ENCODE measurements around the gene ZNF502. TPM values are rescaled to one million over a fixed set of nuclear protein-coding genes. Genes with fewer than 3 reads are reported as not detected.

The ZNF502 gene
- total RNA-seq, 1 experiment from 2014 or later: 0.99 TPM

GRCh38 chr3:44685128-44685800, 27.2 kb upstream of the ZNF502 start:
- H3K27ac Mint-ChIP-seq (ENCODE audit: unreplicated experiment): no peak overlapping the region
- no peaks in the 10 kb centered on the region for H3K4me1 Mint-ChIP-seq (ENCODE audit: low read depth, unreplicated experiment)
- H3K36me3 Mint-ChIP-seq (ENCODE audit: insufficient read depth, unreplicated experiment): no peaks in the 10 kb centered on the region
- H3K27me3 Mint-ChIP-seq (ENCODE audit: unreplicated experiment): no peaks in the 10 kb centered on the region
- DNase-seq: no peak
- H3K9me3 Mint-ChIP-seq (ENCODE audit: low read depth, unreplicated experiment): peaks cover 18% of the 10 kb centered on the region
- H3K4me3 Mint-ChIP-seq (ENCODE audit: low read depth, unreplicated experiment): no peak overlapping the region
- BruUV-seq (replicated peaks): no TSS peak
- no peak for TF ChIP-seq CTCF (IDR thresholded peaks at IDR 0.05; ENCODE audit: unreplicated experiment)
- intact Hi-C loops (cut with micrococcal nuclease; ENCODE audit: unreplicated experiment): no loop called here
- CTCF ChIA-PET: no interaction called here

- Mint-ChIP-seq H3K9me3 (ENCODE audit: low read depth, unreplicated experiment) (peaks cover 15% of the 10 kb centered on the region), H3K27ac (ENCODE audit: unreplicated experiment) (no peak overlapping the region), H3K4me3 (ENCODE audit: low read depth, unreplicated experiment) (no peak overlapping the region), H3K36me3 (ENCODE audit: insufficient read depth, unreplicated experiment) (no peaks in the 10 kb centered on the region), H3K27me3 (ENCODE audit: unreplicated experiment) (no peaks in the 10 kb centered on the region), H3K4me1 (ENCODE audit: low read depth, unreplicated experiment) (no peaks in the 10 kb centered on the region)
- no TSS peak for BruUV-seq (replicated peaks)
- intact Hi-C loops (cut with micrococcal nuclease; ENCODE audit: unreplicated experiment): no loop called here
- DNase-seq: no peak
- no peak for TF ChIP-seq CTCF (IDR thresholded peaks at IDR 0.05; ENCODE audit: unreplicated experiment)
- CTCF ChIA-PET: no interaction called here
Measured at GRCh38 chr3:44687898-44688297, 24.6 kb upstream of the ZNF502 start.

GRCh38 chr3:44721231-44722102, 9.0 kb downstream of the ZNF502 start:
- H3K4me1 Mint-ChIP-seq (ENCODE audit: low read depth, unreplicated experiment): no peaks in the 10 kb centered on the region
- DNase-seq: no peak
- no peaks in the 10 kb centered on the region for H3K36me3 Mint-ChIP-seq (ENCODE audit: insufficient read depth, unreplicated experiment)
- intact Hi-C loops (cut with micrococcal nuclease; ENCODE audit: unreplicated experiment): no loop called here
- no peaks in the 10 kb centered on the region for H3K27me3 Mint-ChIP-seq (ENCODE audit: unreplicated experiment)
- no TSS peak for BruUV-seq (replicated peaks)
- peaks cover 24% of the 10 kb centered on the region for H3K9me3 Mint-ChIP-seq (ENCODE audit: low read depth, unreplicated experiment)
- H3K4me3 Mint-ChIP-seq (ENCODE audit: low read depth, unreplicated experiment): no peak overlapping the region
- H3K27ac Mint-ChIP-seq (ENCODE audit: unreplicated experiment): no peak overlapping the region
- CTCF ChIA-PET: no interaction called here
- TF ChIP-seq CTCF (IDR thresholded peaks at IDR 0.05; ENCODE audit: unreplicated experiment): no peak

- Mint-ChIP-seq H3K4me3 (ENCODE audit: low read depth, unreplicated experiment) (no peak overlapping the region), H3K27me3 (ENCODE audit: unreplicated experiment) (no peaks in the 10 kb centered on the region), H3K27ac (ENCODE audit: unreplicated experiment) (no peak overlapping the region), H3K4me1 (ENCODE audit: low read depth, unreplicated experiment) (no peaks in the 10 kb centered on the region), H3K9me3 (ENCODE audit: low read depth, unreplicated experiment) (peaks cover 24% of the 10 kb centered on the region), H3K36me3 (ENCODE audit: insufficient read depth, unreplicated experiment) (no peaks in the 10 kb centered on the region)
- BruUV-seq (replicated peaks): no TSS peak
- no peak for TF ChIP-seq CTCF (IDR thresholded peaks at IDR 0.05; ENCODE audit: unreplicated experiment)
- DNase-seq: no peak
- intact Hi-C loops (cut with micrococcal nuclease; ENCODE audit: unreplicated experiment): no loop called here
- CTCF ChIA-PET: no interaction called here
Measured at GRCh38 chr3:44722103-44722401, 9.6 kb downstream of the ZNF502 start.
